ENCODE results near the gene IBSP. TPM values are rescaled to one million over a fixed set of nuclear protein-coding genes. Genes with fewer than 3 reads are reported as not detected.
A peak's percentile ranks its signal among the peaks of the same experiment; 100 is the strongest.

Gene IBSP
- total RNA-seq, 6 donors from 2014 or later, result not detected

GRCh38 chr4:87840149-87840548, 40.8 kb downstream of the IBSP start:
- no peak overlapping the region for H3K4me3 ChIP-seq
- TF ChIP-seq POLR2A (IDR thresholded peaks at IDR 0.05), result no peak
- TF ChIP-seq POLR2AphosphoS5 (IDR thresholded peaks at IDR 0.05), result no peak
- TF ChIP-seq EP300 (IDR thresholded peaks at IDR 0.05), result no peak
- no peak for TF ChIP-seq CTCF (IDR thresholded peaks at IDR 0.05)
- no peaks in the 10 kb centered on the region for H3K36me3 ChIP-seq
- no peak for DNase-seq
- no peaks in the 10 kb centered on the region for H3K27me3 ChIP-seq
- no peak for ATAC-seq (ENCODE audit: low FRiP score in 2 of 2)
- H3K9me3 ChIP-seq, result no peaks in the 10 kb centered on the region
- 91 to 92% methylated on average over 3 of the region's 3 CpGs for WGBS, 2 donors
- no peak overlapping the region for H3K27ac ChIP-seq
- H3K4me1 ChIP-seq, result peaks cover 0 to 4% (median 2%) of the 10 kb centered on the region in 4 donors

- no peak overlapping the region for H3K4me3 ChIP-seq
- WGBS, 2 donors, result 27 to 41% methylated on average over 3 of the region's 3 CpGs
- H3K9me3 ChIP-seq, result no peaks in the 10 kb centered on the region
- peaks cover 3 to 8% (median 6%) of the 10 kb centered on the region in 4 donors for H3K4me1 ChIP-seq
- no peaks in the 10 kb centered on the region for H3K27me3 ChIP-seq
- peak overlapping the region in 1 of 4 donors; percentile 52 for H3K27ac ChIP-seq
- no peaks in the 10 kb centered on the region for H3K36me3 ChIP-seq
- ATAC-seq (ENCODE audit: low FRiP score in 2 of 2), result peak; percentile 86 to 92
- TF ChIP-seq EP300 (IDR thresholded peaks at IDR 0.05) (peak in 1 of 4 donors; percentile 41), CTCF (IDR thresholded peaks at IDR 0.05) (no peak), POLR2A (IDR thresholded peaks at IDR 0.05) (no peak)
- DNase-seq, result peak in 1 of 2 donors; percentile 50
Observed at GRCh38 chr4:87843936-87844335, 44.6 kb downstream of the IBSP start.

GRCh38 chr4:87844452-87844851, 45.1 kb downstream of the IBSP start:
- Histone ChIP-seq H3K9me3 (no peaks in the 10 kb centered on the region), H3K27me3 (no peaks in the 10 kb centered on the region), H3K27ac (peak overlapping the region in 1 of 4 donors; percentile 35), H3K4me1 (peaks cover 3 to 13% (median 9%) of the 10 kb centered on the region in 4 donors), H3K36me3 (no peaks in the 10 kb centered on the region), H3K4me3 (no peak overlapping the region)
- ATAC-seq (ENCODE audit: low FRiP score in 2 of 2) (no peak), DNase-seq (no peak)
- 0 to 80% methylated on average over 1 of the region's 1 CpG for WGBS, 2 donors
- TF ChIP-seq POLR2AphosphoS5 (IDR thresholded peaks at IDR 0.05), result no peak

GRCh38 chr4:87846226-87846625, 46.9 kb downstream of the IBSP start:
- peaks cover 3 to 15% (median 14%) of the 10 kb centered on the region in 4 donors for H3K4me1 ChIP-seq
- DNase-seq (no peak), ATAC-seq (ENCODE audit: low FRiP score in 2 of 2) (no peak)
- no peak overlapping the region for H3K4me3 ChIP-seq
- H3K36me3 ChIP-seq, result no peaks in the 10 kb centered on the region
- H3K27me3 ChIP-seq, result no peaks in the 10 kb centered on the region
- no peak for TF ChIP-seq POLR2A (IDR thresholded peaks at IDR 0.05)
- TF ChIP-seq EP300 (IDR thresholded peaks at IDR 0.05), result no peak
- TF ChIP-seq POLR2AphosphoS5 (IDR thresholded peaks at IDR 0.05), result no peak
- no peak for TF ChIP-seq CTCF (IDR thresholded peaks at IDR 0.05)
- H3K27ac ChIP-seq, result no peak overlapping the region
- H3K9me3 ChIP-seq, result no peaks in the 10 kb centered on the region
- 90 to 96% methylated on average over 5 of the region's 5 CpGs for WGBS, 2 donors

GRCh38 chr4:87848622-87849351, 49.4 kb downstream of the IBSP start:
- peaks cover 3 to 14% (median 13%) of the 10 kb centered on the region in 4 donors for H3K4me1 ChIP-seq
- no peak overlapping the region for H3K27ac ChIP-seq
- TF ChIP-seq EP300 (IDR thresholded peaks at IDR 0.05) (no peak), CTCF (IDR thresholded peaks at IDR 0.05) (peak; percentile 39 to 64 (median 51))
- H3K27me3 ChIP-seq, result no peaks in the 10 kb centered on the region
- no peaks in the 10 kb centered on the region for H3K9me3 ChIP-seq
- ATAC-seq (ENCODE audit: low FRiP score in 2 of 2) (peak; percentile 85), DNase-seq (peak in 1 of 2 donors; percentile 55)
- H3K4me3 ChIP-seq, result peak overlapping the region in 1 of 4 donors; percentile 15
- 18% methylated on average over 15 of the region's 15 CpGs for WGBS, 2 donors
- H3K36me3 ChIP-seq, result no peaks in the 10 kb centered on the region

Measured in upper lobe of left lung (tissue), 6 donors.